GM12891 (cell line): Measurements from ENCODE around the gene RCBTB2.

Experiments
- POLR2A ChIP-seq: IDR thresholded peaks from 2 replicates; pipeline ENCODE4 v1.6.1; 2011; ENCODE audit warnings: low read depth, low read length, control low read depth
- POLR2AphosphoS5 ChIP-seq: IDR thresholded peaks from 2 replicates; pipeline ENCODE4 v1.6.1; 2011; ENCODE audit warnings: low read depth, low read length, control low read depth
- POU2F2 ChIP-seq: IDR thresholded peaks from 2 replicates; pipeline ENCODE4 v1.6.1; 2011; ENCODE audit warnings: low read depth, mild to moderate bottlenecking, control low read depth, low read length, moderate library complexity
- SPI1 ChIP-seq: IDR thresholded peaks from 2 replicates; pipeline ENCODE4 v1.6.1; 2011; ENCODE audit warnings: low read depth, low read length, control low read depth
- TAF1 ChIP-seq: IDR thresholded peaks from 2 replicates; pipeline ENCODE4 v1.6.1; 2011; ENCODE audit warnings: low read depth, low read length, control low read depth

- no peak for TF ChIP-seq POU2F2
- no peak for TF ChIP-seq POLR2A
- TF ChIP-seq TAF1: no peak
- no peak for TF ChIP-seq POLR2AphosphoS5
- TF ChIP-seq SPI1: no peak
These were observed 4.9 kb downstream of the RCBTB2 start for GRCh38 chr13:48527955-48528354.
